Esophagus (tissue), 2 donors: ENCODE results near the gene ATXN1. TPM values are rescaled to one million over a fixed set of nuclear protein-coding genes. Genes with fewer than 3 reads are reported as not detected.

Experiments
- H3K27ac ChIP-seq, 2 donors: one replicate each; pipeline ENCODE4 v1.5.1; 2013; ENCODE audit warnings: low read depth in 2 of 2, mild to moderate bottlenecking in 2 of 2, inconsistent platforms in 1 of 2, low read length in 1 of 2, moderate library complexity in 1 of 2
- H3K27me3 ChIP-seq, 2 donors: one replicate each; pipeline ENCODE4 v1.6.1; 2013; ENCODE audit warnings: low read length in 2 of 2, control low read depth in 1 of 2, mild to moderate bottlenecking in 1 of 2; ENCODE audit not compliant: insufficient read depth in 2 of 2, control insufficient read depth in 1 of 2
- H3K36me3 ChIP-seq, 2 donors: one replicate each; pipeline ENCODE4 v1.6.1; 2013; ENCODE audit warnings: low read length in 1 of 2; ENCODE audit not compliant: control insufficient read depth in 2 of 2, insufficient read depth in 2 of 2
- H3K4me1 ChIP-seq, 2 donors: one replicate each; pipeline ENCODE4 v1.6.1; 2013; ENCODE audit warnings: low read length in 1 of 2; ENCODE audit not compliant: control insufficient read depth in 2 of 2, insufficient read depth in 2 of 2
- H3K4me3 ChIP-seq, 2 donors: one replicate each; pipeline ENCODE4 v1.5.1; 2013; ENCODE audit warnings: low read length in 2 of 2, mild to moderate bottlenecking in 2 of 2, low read depth in 1 of 2, moderate library complexity in 1 of 2
- H3K9me3 ChIP-seq, 2 donors: one replicate each; pipeline ENCODE4 v1.6.1; 2013; ENCODE audit warnings: mild to moderate bottlenecking in 2 of 2, low read depth in 1 of 2, low read length in 1 of 2, moderate library complexity in 1 of 2; ENCODE audit not compliant: control insufficient read depth in 2 of 2, insufficient read depth in 1 of 2
- WGBS, 2 donors: extraction: QIAGEN DNeasy Blood & Tissue Kit; methylation state at CpG; one replicate each; pipeline ENCODE4 v1.1.7; 2013; 5-methylcytosine and 5-hydroxymethylcytosine counted together
- polyA plus RNA-seq, 2 donors: library from polyadenylated mRNA; stranded (reverse); fragments of 200-250 nt; gene quantifications; one replicate each; pipeline ENCODE4 v1.2.3, GENCODE V29; 2013
- donor health status: healthy with polysubstance abuse.
- donor health status: Bipolar disorder and iron deficiency.

Gene ATXN1
- polyA plus RNA-seq, 2 donors = 4.3 to 8.8 TPM

GRCh38 chr6:16491666-16492313, 269.5 kb downstream of the ATXN1 start:
- Histone ChIP-seq H3K4me1 (peaks cover 2 to 7% of the 10 kb centered on the region in 2 donors), H3K4me3 (no peak overlapping the region), H3K36me3 (no peaks in the 10 kb centered on the region), H3K27ac (no peak overlapping the region), H3K27me3 (no peaks in the 10 kb centered on the region), H3K9me3 (no peaks in the 10 kb centered on the region)
- WGBS, 2 donors = 92 to 99% methylated on average over 5 of the region's 5 CpGs

- peaks cover 2 to 14% of the 10 kb centered on the region in 2 donors for H3K4me1 ChIP-seq
- WGBS, 2 donors = 91 to 100% methylated on average over 2 of the region's 2 CpGs
- no peak overlapping the region for H3K4me3 ChIP-seq
- H3K27me3 ChIP-seq = no peaks in the 10 kb centered on the region
- H3K9me3 ChIP-seq = no peaks in the 10 kb centered on the region
- H3K36me3 ChIP-seq = no peaks in the 10 kb centered on the region
- H3K27ac ChIP-seq = no peak overlapping the region
These were observed 270.6 kb downstream of the ATXN1 start for GRCh38 chr6:16490616-16491015.

- Histone ChIP-seq H3K27me3 (no peaks in the 10 kb centered on the region), H3K4me1 (peaks cover 2 to 14% of the 10 kb centered on the region in 2 donors), H3K36me3 (no peaks in the 10 kb centered on the region), H3K4me3 (no peak overlapping the region), H3K27ac (peak overlapping the region; percentile 45 to 84), H3K9me3 (no peaks in the 10 kb centered on the region)
- 38 to 52% methylated on average over 2 of the region's 2 CpGs for WGBS, 2 donors
These were observed 272.4 kb downstream of the ATXN1 start for GRCh38 chr6:16488813-16489212.

- Histone ChIP-seq H3K9me3 (no peaks in the 10 kb centered on the region), H3K36me3 (no peaks in the 10 kb centered on the region), H3K27me3 (no peaks in the 10 kb centered on the region), H3K27ac (peak overlapping the region; percentile 1 to 9), H3K4me1 (peaks cover 2 to 14% of the 10 kb centered on the region in 2 donors), H3K4me3 (no peak overlapping the region)
- 74 to 82% methylated on average over 6 of the region's 6 CpGs for WGBS, 2 donors
These were observed 273.1 kb downstream of the ATXN1 start for GRCh38 chr6:16487996-16488674.

GRCh38 chr6:16486661-16487060, 274.6 kb downstream of the ATXN1 start:
- no peaks in the 10 kb centered on the region for H3K27me3 ChIP-seq
- peaks cover 0 to 3% of the 10 kb centered on the region in 2 donors for H3K9me3 ChIP-seq
- no peak overlapping the region for H3K27ac ChIP-seq
- H3K4me3 ChIP-seq = no peak overlapping the region
- peaks cover 2 to 14% of the 10 kb centered on the region in 2 donors for H3K4me1 ChIP-seq
- 83 to 84% methylated on average over 11 of the region's 11 CpGs for WGBS, 2 donors
- H3K36me3 ChIP-seq = no peaks in the 10 kb centered on the region

GRCh38 chr6:16483315-16483875, 277.9 kb downstream of the ATXN1 start:
- no peaks in the 10 kb centered on the region for H3K27me3 ChIP-seq
- H3K36me3 ChIP-seq = no peaks in the 10 kb centered on the region
- 58 to 63% methylated on average over 2 of the region's 2 CpGs for WGBS, 2 donors
- H3K4me3 ChIP-seq = no peak overlapping the region
- H3K9me3 ChIP-seq = peaks cover 0 to 3% of the 10 kb centered on the region in 2 donors
- no peak overlapping the region for H3K27ac ChIP-seq
- H3K4me1 ChIP-seq = peaks cover 2 to 6% of the 10 kb centered on the region in 2 donors

- Histone ChIP-seq H3K9me3 (peaks cover 0 to 3% of the 10 kb centered on the region in 2 donors), H3K27ac (no peak overlapping the region), H3K4me3 (no peak overlapping the region), H3K27me3 (no peaks in the 10 kb centered on the region), H3K36me3 (no peaks in the 10 kb centered on the region), H3K4me1 (peaks cover 2 to 9% of the 10 kb centered on the region in 2 donors)
- WGBS, 2 donors = 82 to 91% methylated on average over 1 of the region's 1 CpG
These were observed 278.5 kb downstream of the ATXN1 start for GRCh38 chr6:16482702-16483314.

GRCh38 chr6:16481697-16482399, 279.4 kb downstream of the ATXN1 start:
- peaks cover 3 to 13% of the 10 kb centered on the region in 2 donors for H3K4me1 ChIP-seq
- no peak overlapping the region for H3K4me3 ChIP-seq
- WGBS, 2 donors = 74 to 84% methylated on average over 3 of the region's 3 CpGs

More at GRCh38 chr6:16481697-16482399, 279.4 kb downstream of the ATXN1 start:
- peaks cover 0 to 3% of the 10 kb centered on the region in 2 donors for H3K9me3 ChIP-seq
- H3K27me3 ChIP-seq = no peaks in the 10 kb centered on the region
- H3K36me3 ChIP-seq = no peaks in the 10 kb centered on the region
- H3K27ac ChIP-seq = no peak overlapping the region
